GM18867 (cell line): ENCODE results near the gene TMEM161A.
"Not testable (repeated sequence)": the region's sequence is repeated elsewhere in the genome, so short reads cannot be mapped to it uniquely, and the experiment has no call there.

Source experiments
- ATAC-seq: cut with Tn5 transposase; IDR thresholded peaks from one replicate; pipeline ENCODE4 v1.9.1; 2021; ENCODE audit warnings: mild to moderate bottlenecking, moderate library complexity; ENCODE audit not compliant: unreplicated experiment

TMEM161A gene

DNA sequence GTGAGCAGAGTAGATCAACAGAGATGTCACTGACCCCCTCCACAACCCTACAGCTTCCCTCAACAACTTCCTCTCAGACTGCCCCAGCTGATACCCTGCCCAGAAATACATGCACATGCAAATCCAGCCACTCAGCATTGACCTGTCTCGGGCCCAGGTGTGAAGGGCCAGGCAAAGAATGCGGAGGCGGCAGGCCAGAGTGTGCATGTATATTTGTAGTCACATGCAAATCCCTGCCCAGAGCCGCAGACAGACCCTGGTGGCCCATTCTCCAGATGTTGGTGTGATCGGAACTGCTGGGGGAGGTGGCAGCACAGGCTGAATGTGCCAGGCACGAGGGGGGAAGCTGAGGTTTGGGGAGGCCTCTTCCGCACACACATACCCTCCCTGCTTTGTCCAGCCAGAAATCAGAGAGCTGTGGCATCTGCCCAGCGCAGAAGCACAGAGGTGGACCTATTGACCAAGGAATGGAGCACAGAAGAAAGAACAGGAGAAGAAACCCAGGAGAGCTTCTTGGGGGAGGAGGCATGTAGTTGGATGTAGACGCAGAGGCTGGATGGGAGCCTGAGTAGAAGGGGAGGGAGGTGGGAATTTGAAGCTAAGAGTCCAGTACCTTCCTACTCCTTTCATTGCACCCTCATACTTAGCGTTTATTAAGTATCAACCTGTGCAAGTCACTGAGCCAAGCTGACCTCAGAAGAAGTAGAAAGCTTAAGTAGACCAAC, 17.4 kb upstream of the TMEM161A start:
- peak; percentile 83 for ATAC-seq

GRCh38 chr19:19154768-19155494, 16.7 kb upstream of the TMEM161A start:
- no peak for ATAC-seq

DNA sequence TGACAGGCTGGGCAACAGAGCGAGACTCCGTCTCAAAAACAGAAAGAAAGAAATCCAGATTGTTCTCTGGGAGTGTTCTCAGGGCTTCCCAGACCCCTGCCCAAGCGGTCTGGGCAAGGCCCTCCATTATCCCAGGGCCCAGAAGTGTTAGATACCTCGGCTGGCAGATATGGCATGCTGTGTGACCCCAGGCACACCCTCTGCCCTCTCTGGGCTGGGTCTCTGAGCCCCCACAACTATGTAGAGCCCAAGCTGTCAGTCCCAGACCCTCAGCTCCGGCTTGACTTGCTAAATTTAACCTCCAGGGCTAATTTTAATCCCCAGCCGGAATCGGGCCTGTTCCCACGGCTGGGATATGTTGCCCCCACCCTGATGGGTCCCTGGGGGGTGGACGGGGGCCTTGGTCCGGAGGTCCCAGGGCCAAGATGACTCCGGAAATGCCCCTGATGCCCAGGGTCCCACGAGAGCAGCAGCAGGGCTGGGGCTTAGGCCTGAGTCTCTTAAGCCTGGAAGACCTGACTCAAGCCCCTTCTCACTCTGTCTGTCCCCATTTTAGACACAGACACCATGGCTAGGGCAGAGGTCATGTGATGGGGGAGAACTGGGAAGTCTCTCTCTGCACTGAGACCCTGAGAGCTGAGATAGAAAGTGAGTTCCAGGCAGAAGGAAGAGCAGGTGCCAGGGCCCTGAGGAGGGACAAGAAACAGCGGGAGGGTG, 14.5 kb upstream of the TMEM161A start:
- no peak for ATAC-seq

DNA sequence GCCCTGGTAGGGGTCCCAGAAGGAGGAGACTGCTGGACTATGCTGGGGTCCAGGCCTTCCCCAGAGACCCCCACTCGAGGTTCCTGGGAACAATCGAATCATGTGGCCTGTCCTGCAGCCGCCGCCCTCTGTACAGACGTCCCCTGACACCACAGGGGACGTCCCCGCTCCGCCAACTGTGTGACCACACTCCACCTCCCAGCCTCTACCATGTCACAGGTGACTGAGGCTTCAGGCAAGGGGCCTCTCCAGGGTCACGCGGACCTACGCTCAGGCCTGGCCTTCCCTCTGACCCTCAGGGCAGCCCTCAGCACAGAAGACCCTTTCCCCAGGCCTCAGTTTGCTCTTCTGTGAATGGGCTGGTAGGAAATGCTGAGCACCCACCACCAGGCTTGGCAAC, 13.1 kb upstream of the TMEM161A start:
- no peak for ATAC-seq

DNA sequence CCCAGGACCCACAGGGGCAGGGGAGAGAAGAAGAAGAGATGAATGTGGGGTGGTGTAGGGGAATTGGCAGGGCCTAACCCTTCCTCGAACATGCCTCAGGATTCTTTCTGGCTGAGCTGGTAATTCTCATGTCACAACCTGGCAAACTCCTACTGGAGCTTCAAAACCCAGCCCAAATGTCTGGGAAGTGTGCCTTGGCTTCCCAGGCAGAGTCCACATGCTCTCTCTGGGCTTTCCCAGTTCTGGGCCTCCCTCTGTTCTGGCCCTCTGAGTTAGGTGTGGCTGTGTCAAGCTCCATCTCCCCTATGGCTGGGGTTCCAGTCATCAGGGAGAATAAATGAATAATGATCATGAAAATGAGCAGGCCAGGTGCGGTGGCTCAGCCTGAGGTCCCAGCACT, 11.2 kb upstream of the TMEM161A start:
- ATAC-seq = no peak

DNA sequence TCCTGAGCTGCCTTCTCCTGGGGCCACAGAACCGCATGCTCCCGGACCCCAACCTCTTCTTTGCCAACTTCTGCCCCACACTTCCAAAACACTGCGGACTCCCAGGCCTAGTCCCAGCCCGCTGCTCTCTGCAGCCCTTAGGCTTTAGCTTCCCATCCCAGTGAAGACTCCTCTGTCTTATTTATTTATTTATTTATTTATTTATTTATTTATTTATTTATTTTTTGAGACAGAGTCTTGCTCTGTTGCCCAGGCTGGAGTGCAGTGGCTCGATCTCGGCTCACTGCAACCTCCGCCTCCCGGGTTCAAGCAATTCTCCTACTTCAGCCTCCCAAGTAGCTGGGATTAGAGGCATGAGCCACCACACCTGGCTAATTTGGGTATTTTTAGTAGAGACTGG, 10.2 kb upstream of the TMEM161A start:
- ATAC-seq = not testable (repeated sequence)

DNA sequence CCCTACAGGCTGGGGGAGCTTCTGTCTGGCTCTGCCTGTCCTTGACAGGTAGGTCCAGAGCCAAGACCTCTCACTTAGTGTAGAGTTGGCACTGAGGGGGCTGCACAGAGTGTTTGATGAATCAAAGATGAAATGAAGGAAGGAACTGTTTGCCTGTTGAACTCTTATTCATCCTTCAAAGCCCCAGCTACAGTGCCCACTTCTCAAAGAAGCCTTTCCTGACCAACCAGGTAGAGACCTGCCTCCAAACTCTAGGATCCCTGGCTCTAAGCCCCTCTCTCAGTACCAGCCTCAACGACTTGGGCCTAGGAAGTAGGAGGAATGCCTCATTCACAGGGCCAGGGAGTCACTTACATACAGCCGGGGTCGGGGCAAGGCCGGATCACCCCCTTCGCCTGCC, 9.1 kb upstream of the TMEM161A start:
- ATAC-seq = no peak

DNA sequence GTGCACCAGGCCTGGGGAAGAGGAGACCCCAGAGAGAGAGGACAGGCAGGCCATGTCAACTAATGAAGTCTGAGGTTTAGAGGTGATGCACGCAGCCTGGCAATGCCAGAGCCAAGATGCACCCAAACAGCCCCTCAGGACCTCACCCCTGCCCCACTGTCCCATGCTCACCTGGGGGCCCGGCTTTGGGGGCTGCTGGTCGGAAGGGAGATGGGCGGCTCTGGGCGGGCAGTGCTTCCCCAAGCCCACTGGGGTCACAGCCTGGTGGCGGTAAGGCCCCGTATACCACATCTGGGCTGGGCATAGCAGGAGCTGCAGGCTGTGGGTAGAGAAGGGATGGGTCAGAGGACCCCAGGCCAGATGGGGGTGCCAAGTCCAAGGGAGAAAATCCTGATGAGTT, 8.6 kb upstream of the TMEM161A start:
- ATAC-seq = no peak

GRCh38 chr19:19145684-19146608, 7.7 kb upstream of the TMEM161A start:
- ATAC-seq = no peak

- ATAC-seq = no peak
Observed at GRCh38 chr19:19145281-19145680, 7.0 kb upstream of the TMEM161A start.

- ATAC-seq = no peak
Observed at GRCh38 chr19:19142347-19142746, 4.1 kb upstream of the TMEM161A start.

DNA sequence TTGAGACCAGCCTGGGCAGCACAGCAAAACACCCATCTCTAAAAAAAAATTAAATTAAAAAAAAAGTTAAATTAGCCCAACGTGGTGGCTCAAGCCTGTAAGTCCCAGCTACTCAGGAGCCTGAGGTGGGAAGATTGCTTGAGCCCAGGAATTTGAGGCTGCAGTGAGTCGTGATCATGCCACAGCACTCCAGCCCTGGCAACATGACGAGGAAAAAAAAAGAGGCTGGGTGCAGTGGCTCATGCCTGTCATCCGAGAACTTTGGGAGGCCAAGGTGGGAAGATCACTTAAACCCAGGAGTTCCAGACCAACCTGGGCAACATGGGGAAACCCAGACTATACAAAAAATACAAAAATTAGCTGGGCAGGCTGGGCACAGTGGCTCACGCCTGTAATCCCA, 2.2 kb upstream of the TMEM161A start:
- no peak for ATAC-seq

DNA sequence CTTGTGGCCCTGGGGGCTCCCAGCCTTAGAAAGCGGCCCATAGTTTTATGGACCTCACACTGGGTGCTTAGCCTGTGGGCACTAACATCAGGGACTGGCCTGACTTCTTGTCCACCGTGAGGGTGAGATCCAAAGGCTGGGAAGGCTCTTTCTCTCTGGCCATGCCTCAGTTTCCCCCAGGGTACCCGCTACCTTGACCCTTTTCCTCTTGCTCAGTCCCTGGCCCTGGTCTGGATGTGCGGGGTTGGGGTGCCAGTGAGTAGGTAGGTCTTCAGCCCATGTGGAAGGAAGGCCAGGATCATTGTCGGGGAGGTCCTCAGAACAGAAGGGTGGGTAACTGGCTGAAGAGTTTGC, 1.6 kb upstream of the TMEM161A start:
- ATAC-seq = no peak

DNA sequence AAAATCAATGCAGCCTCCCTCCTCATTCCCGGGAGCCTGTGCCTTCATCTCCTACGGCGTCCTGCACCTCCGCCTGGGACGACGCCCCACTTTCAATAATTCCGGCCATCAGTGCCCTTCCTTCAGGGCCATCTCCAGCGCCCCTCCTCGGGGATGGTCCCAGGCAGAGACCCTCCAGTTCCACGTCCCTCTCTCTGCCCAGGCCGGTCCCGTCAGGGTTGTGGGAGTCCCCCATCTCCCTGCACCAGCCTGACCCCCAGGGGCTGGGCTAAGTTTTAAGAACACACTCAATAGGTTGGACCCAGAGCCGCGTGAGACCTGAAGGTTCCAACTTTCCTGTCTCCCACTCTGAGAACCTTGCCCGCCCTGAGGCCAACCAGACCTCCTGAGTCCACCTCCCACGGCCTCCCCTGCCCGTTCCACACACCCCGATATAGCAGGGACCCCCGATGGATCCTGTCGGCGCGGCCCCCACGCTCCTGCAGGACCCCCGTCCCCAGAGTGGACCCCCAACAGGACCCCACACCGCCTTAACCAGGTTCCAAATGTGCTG, 646 bp downstream of the TMEM161A start:
- ATAC-seq = no peak

DNA sequence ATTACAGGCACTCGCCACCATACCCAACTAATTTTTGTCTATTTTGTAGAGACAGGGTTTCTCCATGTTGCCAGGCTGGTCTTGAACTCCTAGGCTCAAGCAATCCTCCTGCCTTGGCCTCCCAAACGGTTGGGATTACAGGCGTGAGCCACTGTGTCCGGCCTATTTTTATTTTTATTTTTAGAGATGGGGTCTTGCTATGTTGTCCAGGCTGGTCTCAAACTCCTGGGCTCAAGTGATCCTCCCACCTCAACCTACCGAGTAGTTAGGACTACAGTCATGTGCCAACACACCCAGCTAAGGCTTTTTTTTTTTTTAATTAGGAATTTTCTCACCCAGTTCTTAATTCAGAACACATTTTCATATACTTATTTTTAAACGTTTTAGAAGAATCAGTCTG, 2.6 kb downstream of the TMEM161A start:
- ATAC-seq = not testable (repeated sequence)

DNA sequence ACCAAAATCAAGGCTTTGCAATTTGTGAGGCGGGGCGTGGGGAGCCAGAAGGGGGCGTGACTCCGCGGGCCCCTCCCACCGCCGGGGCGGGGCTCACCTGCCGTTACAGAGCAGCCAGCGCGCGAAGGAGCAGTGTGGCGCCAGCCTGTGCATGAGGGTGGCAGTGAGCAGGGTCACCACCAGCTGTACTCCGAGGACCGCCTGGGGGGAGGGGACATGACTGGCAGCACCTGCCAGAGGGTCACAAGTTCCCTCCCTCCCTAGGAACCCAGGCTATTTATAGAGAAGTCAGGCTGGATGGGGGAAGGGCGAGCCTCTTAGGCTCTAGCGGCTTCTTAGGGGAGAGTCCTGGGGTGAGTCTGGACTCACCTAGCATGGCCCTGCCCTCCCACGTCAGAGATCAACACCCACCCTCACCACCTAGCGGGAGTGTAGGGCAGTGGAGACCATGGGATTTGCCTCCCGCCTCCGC, 3.6 kb downstream of the TMEM161A start:
- no peak for ATAC-seq

- no peak for ATAC-seq
Observed at GRCh38 chr19:19133985-19134384, 4.3 kb downstream of the TMEM161A start.

GRCh38 chr19:19132912-19133311, 5.4 kb downstream of the TMEM161A start:
- ATAC-seq = no peak

DNA sequence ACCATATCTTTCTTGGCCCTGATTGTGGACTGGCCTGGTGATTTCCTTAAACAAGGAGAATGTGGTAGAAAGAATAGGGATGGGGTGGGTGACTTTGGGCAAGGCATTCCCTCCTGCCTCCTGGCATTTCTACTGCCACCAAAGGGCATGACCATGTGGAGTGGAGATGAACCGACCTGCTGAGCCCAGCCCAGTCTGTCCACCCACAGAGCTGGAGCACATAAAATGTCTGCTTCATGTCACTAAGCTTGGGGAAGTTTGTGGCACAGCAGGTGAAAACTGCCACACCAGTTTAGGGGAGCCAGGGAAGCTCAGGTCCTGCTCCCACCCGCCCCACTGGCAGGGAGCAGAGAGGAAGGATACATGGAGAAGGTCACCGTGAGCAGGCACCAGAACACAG, 6.3 kb downstream of the TMEM161A start:
- no peak for ATAC-seq

- no peak for ATAC-seq
Observed at GRCh38 chr19:19126102-19126501, 12.2 kb downstream of the TMEM161A start.

DNA sequence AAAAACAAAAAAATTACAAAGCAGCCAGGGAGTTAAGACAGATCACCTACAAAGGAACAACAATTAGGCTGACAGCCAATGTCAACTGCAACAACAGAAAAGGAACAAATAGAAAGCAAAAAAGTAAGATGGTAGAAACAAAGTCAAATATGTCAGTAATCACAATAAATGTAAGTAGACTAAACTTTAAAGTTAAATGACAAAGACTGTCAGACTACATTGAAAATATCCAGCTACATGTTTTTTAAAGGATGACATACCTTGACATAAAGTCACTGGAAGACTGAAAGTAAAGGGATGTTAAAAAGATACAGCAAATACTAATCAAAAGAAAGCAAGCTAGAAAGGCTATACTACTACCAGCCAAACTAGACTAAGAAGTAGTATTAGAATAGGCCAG, 14.9 kb downstream of the TMEM161A start:
- ATAC-seq = no peak
